Adrenal gland (tissue), 5 donors: ENCODE data around the gene RIPK3.

Experiments
- CTCF ChIP-seq, 6 experiments: fragments of 450-650 bp in 4 of 6; fragments of 200-600 bp in 2 of 6; sonication (generic) in 1 of 6; IDR thresholded peaks; 1 replicate in 5 of 6; 2 replicates in 1 of 6; pipeline versions ENCODE4 v1.5.1 to v1.8.0; 2016 to 2021; ENCODE audit warnings: antibody characterized with exemption in 6 of 6, mild to moderate bottlenecking in 2 of 6, moderate library complexity in 1 of 6
- POLR2A ChIP-seq, 2 donors: fragments of 450-650 bp; IDR thresholded peaks; one replicate each; pipeline ENCODE4 v1.6.1; 2017; ENCODE audit warnings: antibody characterized with exemption in 2 of 2, mild to moderate bottlenecking in 2 of 2, moderate library complexity in 1 of 2
- donor health status: DM: no; HTN: no; CAD: no.

- no peak for TF ChIP-seq CTCF (IDR thresholded peaks at IDR 0.05)
- no peak for TF ChIP-seq POLR2A (IDR thresholded peaks at IDR 0.05)
Measured at GRCh38 chr14:24293525-24293924, 46.3 kb downstream of the RIPK3 start.
